ENCODE measurements around the gene GET4. TPM values are rescaled to one million over a fixed set of nuclear protein-coding genes. Genes with fewer than 3 reads are reported as not detected.

The GET4 gene
- polyA plus RNA-seq, 1 of the 3 experiments (the other 2 are of a cell fraction) = 63.1 TPM

DNA sequence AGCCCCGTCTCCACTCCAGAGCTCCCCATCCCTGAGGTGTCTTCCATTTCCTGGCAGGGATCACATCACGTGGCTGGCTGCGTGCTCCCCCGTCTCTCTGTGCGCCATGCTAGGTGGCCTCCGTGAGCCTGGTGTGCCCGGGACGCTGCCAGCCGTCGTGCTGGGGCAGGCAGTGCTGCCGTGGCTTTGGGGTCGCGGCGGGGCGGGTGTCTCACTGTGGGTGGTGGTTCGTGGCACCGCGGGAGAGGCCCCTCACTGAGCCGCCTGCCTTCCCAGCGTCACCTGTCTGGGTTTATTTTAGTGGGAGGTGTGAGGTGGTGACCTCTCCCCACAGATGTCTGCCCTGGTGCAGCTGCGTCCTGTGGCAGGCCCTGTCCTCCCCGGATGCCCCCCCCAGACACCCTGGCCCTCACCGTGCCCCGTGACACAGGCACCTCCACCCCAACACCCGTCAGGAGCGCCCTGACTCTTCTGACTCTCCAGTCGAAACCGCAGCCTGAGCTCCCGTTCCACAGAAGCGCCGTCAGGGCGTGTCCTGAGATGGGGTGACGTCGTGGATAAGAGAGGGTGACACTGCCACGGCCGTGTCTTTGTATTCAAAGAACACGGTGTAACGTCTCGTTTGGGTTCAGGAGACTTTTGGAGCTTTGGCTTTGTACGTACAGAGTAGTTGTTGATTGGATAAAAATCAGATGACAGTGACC, 18.0 kb downstream of the GET4 start (continued):
- TF ChIP-seq, protein P1, sequence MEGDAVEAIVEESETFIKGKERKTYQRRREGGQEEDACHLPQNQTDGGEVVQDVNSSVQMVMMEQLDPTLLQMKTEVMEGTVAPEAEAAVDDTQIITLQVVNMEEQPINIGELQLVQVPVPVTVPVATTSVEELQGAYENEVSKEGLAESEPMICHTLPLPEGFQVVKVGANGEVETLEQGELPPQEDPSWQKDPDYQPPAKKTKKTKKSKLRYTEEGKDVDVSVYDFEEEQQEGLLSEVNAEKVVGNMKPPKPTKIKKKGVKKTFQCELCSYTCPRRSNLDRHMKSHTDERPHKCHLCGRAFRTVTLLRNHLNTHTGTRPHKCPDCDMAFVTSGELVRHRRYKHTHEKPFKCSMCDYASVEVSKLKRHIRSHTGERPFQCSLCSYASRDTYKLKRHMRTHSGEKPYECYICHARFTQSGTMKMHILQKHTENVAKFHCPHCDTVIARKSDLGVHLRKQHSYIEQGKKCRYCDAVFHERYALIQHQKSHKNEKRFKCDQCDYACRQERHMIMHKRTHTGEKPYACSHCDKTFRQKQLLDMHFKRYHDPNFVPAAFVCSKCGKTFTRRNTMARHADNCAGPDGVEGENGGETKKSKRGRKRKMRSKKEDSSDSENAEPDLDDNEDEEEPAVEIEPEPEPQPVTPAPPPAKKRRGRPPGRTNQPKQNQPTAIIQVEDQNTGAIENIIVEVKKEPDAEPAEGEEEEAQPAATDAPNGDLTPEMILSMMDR (IDR thresholded peaks at IDR 0.05) = no peak
- TF ChIP-seq, protein P2, sequence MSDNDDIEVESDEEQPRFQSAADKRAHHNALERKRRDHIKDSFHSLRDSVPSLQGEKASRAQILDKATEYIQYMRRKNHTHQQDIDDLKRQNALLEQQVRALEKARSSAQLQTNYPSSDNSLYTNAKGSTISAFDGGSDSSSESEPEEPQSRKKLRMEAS (IDR thresholded peaks at IDR 0.05; ENCODE audit: low read depth) = no peak
- TF ChIP-seq POLR2AphosphoS5 (IDR thresholded peaks at IDR 0.05; ENCODE audit: low read depth, low read length) (no peak), MEF2A (IDR thresholded peaks at IDR 0.05; ENCODE audit: borderline replicate concordance, low read depth) (no peak), GABPA (IDR thresholded peaks at IDR 0.05; ENCODE audit: low read depth) (no peak)

DNA sequence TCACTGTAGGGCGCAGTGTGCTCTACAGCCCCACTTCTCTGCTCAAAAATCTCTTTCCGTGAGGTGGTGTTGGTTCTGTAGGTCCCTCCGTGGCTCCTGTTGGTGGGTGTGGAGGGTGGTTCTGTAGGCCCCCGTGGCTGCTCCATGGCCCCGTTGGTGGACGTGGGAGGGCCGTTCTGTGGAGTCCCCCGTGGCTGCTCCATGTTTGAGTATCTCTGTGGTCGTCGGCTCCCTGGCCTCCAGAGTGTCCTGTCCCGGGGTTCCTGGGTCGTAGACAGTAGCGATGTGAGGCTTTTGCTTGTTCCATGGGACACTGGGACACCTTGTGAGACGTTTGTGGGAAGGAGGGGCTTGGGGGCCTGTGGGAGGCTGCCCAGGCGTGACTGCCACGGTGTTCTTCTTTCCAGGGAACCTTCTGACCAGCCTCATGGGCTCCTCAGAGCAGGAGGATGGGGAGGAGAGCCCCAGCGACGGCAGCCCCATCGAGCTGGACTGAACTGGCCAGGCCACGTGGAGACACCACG, 18.6 kb downstream of the GET4 start:
- Histone ChIP-seq H3K4me3 (ENCODE audit: low read depth in 2 of 2, low read length in 1 of 2) (no peak overlapping the region), H3F3A (replicated peaks; ENCODE audit: insufficient read depth) (peaks cover 5% of the 10 kb centered on the region), H3K4me2 (no peak overlapping the region), H3K9ac (no peak overlapping the region), H3K36me3 (replicated peaks in 1 of 2; ENCODE audit: control insufficient read depth in 1 of 2, insufficient read depth in 2 of 2, low read length in 1 of 2) (peaks cover 0 to 60% of the 10 kb centered on the region in 2 experiments), H4K20me1 (ENCODE audit: insufficient read depth) (peaks cover 3% of the 10 kb centered on the region; the same call in 1 of the 2 replicates), H3K27ac (ENCODE audit: low read depth in 2 of 2, low read length in 1 of 2) (no peak overlapping the region), H3K9me3 (no peaks in the 10 kb centered on the region), H3K9me2 (no peaks in the 10 kb centered on the region), H3K79me2 (ENCODE audit: insufficient read depth) (no peaks in the 10 kb centered on the region), H3K27me3 (ENCODE audit: insufficient read depth) (no peaks in the 10 kb centered on the region), H3K4me1 (ENCODE audit: control insufficient read depth in 1 of 2, insufficient read depth in 2 of 2, low read depth in 1 of 2, low read length in 1 of 2) (peaks cover 0 to 6% of the 10 kb centered on the region in 2 experiments; a peak in 1 of 4 replicates), H2AFZ (ENCODE audit: low read depth) (no peak overlapping the region)
- POLR2A ChIA-PET = no interaction called here
- CTCF ChIA-PET = interaction anchor here (1.0 to 2.2 kb wide), 3 partner anchors 12 to 98 kb away, joined by 3 to 7 read pairs (median 3); no protein-coding TSS in a partner anchor
- no peak for DNase-seq
- WGBS (ENCODE audit: low lambda C conversion rate) = 91% methylated on average over 20 of the region's 21 CpGs
- TF ChIP-seq, protein P3, sequence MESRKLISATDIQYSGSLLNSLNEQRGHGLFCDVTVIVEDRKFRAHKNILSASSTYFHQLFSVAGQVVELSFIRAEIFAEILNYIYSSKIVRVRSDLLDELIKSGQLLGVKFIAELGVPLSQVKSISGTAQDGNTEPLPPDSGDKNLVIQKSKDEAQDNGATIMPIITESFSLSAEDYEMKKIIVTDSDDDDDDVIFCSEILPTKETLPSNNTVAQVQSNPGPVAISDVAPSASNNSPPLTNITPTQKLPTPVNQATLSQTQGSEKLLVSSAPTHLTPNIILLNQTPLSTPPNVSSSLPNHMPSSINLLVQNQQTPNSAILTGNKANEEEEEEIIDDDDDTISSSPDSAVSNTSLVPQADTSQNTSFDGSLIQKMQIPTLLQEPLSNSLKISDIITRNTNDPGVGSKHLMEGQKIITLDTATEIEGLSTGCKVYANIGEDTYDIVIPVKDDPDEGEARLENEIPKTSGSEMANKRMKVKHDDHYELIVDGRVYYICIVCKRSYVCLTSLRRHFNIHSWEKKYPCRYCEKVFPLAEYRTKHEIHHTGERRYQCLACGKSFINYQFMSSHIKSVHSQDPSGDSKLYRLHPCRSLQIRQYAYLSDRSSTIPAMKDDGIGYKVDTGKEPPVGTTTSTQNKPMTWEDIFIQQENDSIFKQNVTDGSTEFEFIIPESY (IDR thresholded peaks at IDR 0.05; ENCODE audit: borderline replicate concordance, low read depth) = no peak
- TF ChIP-seq, protein P4, sequence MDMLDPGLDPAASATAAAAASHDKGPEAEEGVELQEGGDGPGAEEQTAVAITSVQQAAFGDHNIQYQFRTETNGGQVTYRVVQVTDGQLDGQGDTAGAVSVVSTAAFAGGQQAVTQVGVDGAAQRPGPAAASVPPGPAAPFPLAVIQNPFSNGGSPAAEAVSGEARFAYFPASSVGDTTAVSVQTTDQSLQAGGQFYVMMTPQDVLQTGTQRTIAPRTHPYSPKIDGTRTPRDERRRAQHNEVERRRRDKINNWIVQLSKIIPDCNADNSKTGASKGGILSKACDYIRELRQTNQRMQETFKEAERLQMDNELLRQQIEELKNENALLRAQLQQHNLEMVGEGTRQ (IDR thresholded peaks at IDR 0.05; ENCODE audit: borderline replicate concordance, low read depth, low read length) = no peak
- no peak for TF ChIP-seq MEF2A (IDR thresholded peaks at IDR 0.05; ENCODE audit: borderline replicate concordance, low read depth)
- no peak for TF ChIP-seq RFX5 (IDR thresholded peaks at IDR 0.05; ENCODE audit: low read length)
- no peak for TF ChIP-seq RCOR1 (IDR thresholded peaks at IDR 0.05; ENCODE audit: low read length)
